Breast epithelium (tissue), 4 donors: ENCODE data around the gene OSER1. TPM values are rescaled to one million over a fixed set of nuclear protein-coding genes. Genes with fewer than 3 reads are reported as not detected.
A peak's percentile ranks its signal among the peaks of the same experiment; 100 is the strongest.

Experiments used
- DNase-seq, 2 donors: peaks; one replicate each; pipeline ENCODE4 v3.0.0-alpha.2; 2019; ENCODE audit warnings: low spot score in 2 of 2
- H3K27ac ChIP-seq, 2 donors: fragments of 200-600 bp; sonication (generic) in 1 of 2; one replicate each; pipeline ENCODE4 v1.5.1; 2016 to 2019; ENCODE audit warnings: mild to moderate bottlenecking in 1 of 2
- H3K27me3 ChIP-seq, 2 donors: fragments of 200-600 bp; sonication (generic) in 1 of 2; one replicate each; pipeline versions ENCODE4 v1.5.1 to v1.6.0; 2017 to 2019; ENCODE audit warnings: control low read depth in 1 of 2, mild to moderate bottlenecking in 1 of 2
- H3K36me3 ChIP-seq: fragments of 200-600 bp; one replicate; pipeline ENCODE4 v1.5.1; 2019
- H3K4me1 ChIP-seq, 2 donors: fragments of 200-600 bp; sonication (generic); one replicate each; pipeline ENCODE4 v1.5.1; 2016 to 2019; ENCODE audit warnings: control low read depth in 1 of 2
- H3K4me3 ChIP-seq, 3 donors: fragments of 200-600 bp; sonication (generic); 1 replicate in 2 of 3; 2 replicates in 1 of 3; pipeline ENCODE4 v1.5.1; 2016 to 2019; ENCODE audit warnings: mild to moderate bottlenecking in 3 of 3, moderate library complexity in 2 of 3
- H3K9me3 ChIP-seq, 2 donors: fragments of 200-600 bp; sonication (generic) in 1 of 2; one replicate each; pipeline ENCODE4 v1.5.1; 2016 to 2019; ENCODE audit warnings: control low read depth in 1 of 2
- CTCF ChIP-seq, 3 donors: fragments of 450-650 bp; IDR thresholded peaks; one replicate each; pipeline ENCODE4 v1.5.1; 2016 to 2017; ENCODE audit warnings: antibody characterized with exemption in 3 of 3, mild to moderate bottlenecking in 3 of 3, moderate library complexity in 3 of 3
- POLR2A ChIP-seq: fragments of 450-650 bp; IDR thresholded peaks from one replicate; pipeline ENCODE4 v1.6.1; 2016; ENCODE audit warnings: antibody characterized with exemption, mild to moderate bottlenecking, moderate library complexity
- POLR2AphosphoS5 ChIP-seq, 3 donors: sonication (generic); formaldehyde crosslinking; IDR thresholded peaks; one replicate each; pipeline ENCODE4 v1.6.1; 2017; ENCODE audit warnings: antibody characterized with exemption in 3 of 3
- intact Hi-C: fragments of 100-400 bp; cut with DNase I; formaldehyde crosslinking; loops from one replicate; pipeline ENCODE4 v1.15.1; 2023; ENCODE audit warnings: low total_unique reads
- total RNA-seq, 3 donors: library from RNA; depleted of rRNA; stranded (reverse); fragments of >200 nt; gene quantifications; one replicate each; pipeline ENCODE4 v1.1.0, GENCODE V29; 2016

Gene OSER1
- total RNA-seq, 3 donors from 2014 or later: 59.6 to 73.8 (median 67.2) TPM

DNA sequence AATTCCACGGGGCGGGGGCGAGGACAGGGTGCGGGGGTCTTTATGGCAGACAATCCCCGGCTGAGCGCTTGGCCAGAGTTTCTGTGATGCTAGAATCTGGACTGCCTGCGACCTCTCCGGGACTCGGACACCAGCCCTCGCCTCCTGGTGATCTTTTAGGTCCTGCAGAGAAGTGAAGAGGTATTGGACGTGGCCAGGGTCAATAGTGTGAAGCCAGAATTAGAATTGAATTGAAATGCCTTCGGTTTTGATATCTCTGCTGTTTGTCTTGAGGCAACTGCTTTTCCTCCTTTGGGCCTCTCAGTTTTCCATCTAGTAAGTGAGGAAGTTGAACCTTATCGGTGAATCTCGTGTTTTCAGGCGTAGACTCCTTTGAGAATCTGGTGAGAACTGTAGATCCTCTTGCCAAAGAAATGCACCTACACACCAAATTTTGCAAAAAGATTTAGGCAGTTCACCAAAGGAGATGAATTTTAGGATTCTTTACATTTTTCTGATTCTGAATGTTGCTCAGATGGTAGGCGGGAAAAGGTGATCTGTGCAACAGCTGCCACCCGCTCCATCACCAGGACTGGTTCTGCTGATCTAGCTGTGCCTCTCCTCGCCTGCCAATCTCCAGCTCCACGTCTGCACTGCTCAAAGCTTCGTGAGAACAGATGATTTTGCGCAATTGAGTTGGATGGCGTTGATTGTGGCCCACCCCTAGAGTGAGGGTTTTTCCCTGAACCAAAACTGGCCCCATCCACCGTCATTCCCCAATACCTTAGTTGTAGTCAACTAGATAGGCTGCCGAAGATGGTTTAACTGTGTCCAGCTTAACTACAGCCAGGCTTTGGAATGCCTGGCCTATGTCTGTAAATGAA, 837 bp upstream of the OSER1 start:
- H3K27me3 ChIP-seq: no peaks in the 10 kb centered on the region
- no peak for DNase-seq
- H3K4me1 ChIP-seq: peaks cover 5% of the 10 kb centered on the region in 2 donors
- H3K4me3 ChIP-seq: peak overlapping the region; percentile 84 to 98 (median 98)
- no peaks in the 10 kb centered on the region for H3K9me3 ChIP-seq
- TF ChIP-seq CTCF (IDR thresholded peaks at IDR 0.05) (no peak), POLR2AphosphoS5 (IDR thresholded peaks at IDR 0.05) (peak in 1 of 3 donors; percentile 31)
- peak overlapping the region; percentile 98 to 99 for H3K27ac ChIP-seq
- intact Hi-C loops: loop anchor here (5.0 kb wide), 1 partner anchor 676 kb away; the partner anchor contains the start of gene YWHAB
- H3K36me3 ChIP-seq: no peaks in the 10 kb centered on the region

GRCh38 chr20:44209686-44210405, 725 bp downstream of the OSER1 start:
- peak overlapping the region; percentile 98 to 99 for H3K27ac ChIP-seq
- TF ChIP-seq POLR2AphosphoS5 (IDR thresholded peaks at IDR 0.05) (no peak), CTCF (IDR thresholded peaks at IDR 0.05) (no peak), POLR2A (no peak)
- peaks cover 5 to 6% of the 10 kb centered on the region in 2 donors for H3K4me1 ChIP-seq
- DNase-seq: no peak
- H3K27me3 ChIP-seq: no peaks in the 10 kb centered on the region
- intact Hi-C loops: loop anchor here (5.0 kb wide), 1 partner anchor 677 kb away; the partner anchor contains the start of gene YWHAB
- H3K9me3 ChIP-seq: no peaks in the 10 kb centered on the region
- no peaks in the 10 kb centered on the region for H3K36me3 ChIP-seq
- peak overlapping the region; percentile 84 to 98 (median 98) for H3K4me3 ChIP-seq

- TF ChIP-seq POLR2A (no peak), CTCF (IDR thresholded peaks at IDR 0.05) (no peak), POLR2AphosphoS5 (IDR thresholded peaks at IDR 0.05) (no peak)
- peaks cover 5 to 11% of the 10 kb centered on the region in 2 donors for H3K4me1 ChIP-seq
- H3K4me3 ChIP-seq: peak overlapping the region; percentile 84 to 98 (median 98)
- no peaks in the 10 kb centered on the region for H3K36me3 ChIP-seq
- no peaks in the 10 kb centered on the region for H3K27me3 ChIP-seq
- no peak for DNase-seq
- H3K9me3 ChIP-seq: no peaks in the 10 kb centered on the region
- H3K27ac ChIP-seq: peak overlapping the region; percentile 98 to 99
- intact Hi-C loops: no loop called here
Measured at GRCh38 chr20:44208770-44209169, 1.8 kb downstream of the OSER1 start.

DNA sequence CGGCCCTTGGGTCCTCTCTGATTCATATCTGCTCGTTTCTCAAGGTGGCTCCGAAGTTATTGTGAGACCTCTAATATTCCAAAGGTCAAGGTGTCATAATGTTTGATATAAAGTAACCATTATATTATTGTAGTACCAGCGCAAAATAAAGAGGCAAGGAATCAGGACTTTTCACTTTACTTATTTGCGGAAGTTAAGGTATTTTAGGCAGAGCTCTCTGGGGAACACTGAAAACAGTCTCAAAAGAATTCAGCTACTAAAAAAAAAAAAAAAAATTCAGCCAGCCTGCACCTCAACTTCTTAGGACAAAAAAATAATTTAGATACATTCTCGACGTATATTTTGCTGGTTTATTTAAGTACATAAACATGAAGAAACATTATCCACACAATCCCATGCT, 2.4 kb downstream of the OSER1 start:
- Histone ChIP-seq H3K36me3 (no peaks in the 10 kb centered on the region), H3K27ac (peak overlapping the region in 1 of 2 donors; percentile 98), H3K27me3 (no peaks in the 10 kb centered on the region), H3K4me3 (peak overlapping the region; percentile 84 to 98 (median 98)), H3K4me1 (peaks cover 5 to 17% of the 10 kb centered on the region in 2 donors), H3K9me3 (no peaks in the 10 kb centered on the region)
- DNase-seq: no peak
- no peak for TF ChIP-seq POLR2A
- no peak for TF ChIP-seq POLR2AphosphoS5 (IDR thresholded peaks at IDR 0.05)
- intact Hi-C loops: no loop called here

DNA sequence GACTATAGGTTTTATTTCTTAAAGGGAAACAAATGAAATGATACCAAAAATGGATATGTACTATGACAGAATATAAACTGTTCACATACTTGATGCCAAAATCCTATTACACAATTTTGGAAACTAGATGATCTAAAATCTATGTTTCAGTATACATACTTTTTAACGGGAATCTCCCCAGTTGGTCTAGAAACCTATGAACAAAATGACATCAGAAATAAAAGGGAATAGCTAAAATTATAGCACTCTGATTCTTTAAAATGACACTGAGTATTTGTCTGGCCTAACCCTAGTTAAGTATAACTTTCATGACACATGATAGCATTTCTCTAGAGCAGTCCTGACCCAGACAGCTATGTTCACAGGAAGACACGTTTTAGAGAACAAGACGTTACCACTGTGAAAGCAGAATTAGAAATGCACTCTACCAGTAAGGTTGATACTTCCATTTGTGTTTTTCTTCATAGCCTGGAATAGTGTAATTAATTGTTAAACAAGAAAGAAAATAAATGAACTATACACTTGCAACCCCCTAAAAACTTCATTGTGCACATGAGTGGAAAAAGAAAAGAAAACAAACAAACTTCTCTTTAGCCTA, 3.3 kb downstream of the OSER1 start:
- H3K27ac ChIP-seq: peak overlapping the region in 1 of 2 donors; percentile 98
- H3K27me3 ChIP-seq: no peaks in the 10 kb centered on the region
- no peaks in the 10 kb centered on the region for H3K9me3 ChIP-seq
- no peaks in the 10 kb centered on the region for H3K36me3 ChIP-seq
- no peak for TF ChIP-seq CTCF (IDR thresholded peaks at IDR 0.05)
- no peak for TF ChIP-seq POLR2AphosphoS5 (IDR thresholded peaks at IDR 0.05)
- no peak for TF ChIP-seq POLR2A
- intact Hi-C loops: no loop called here
- H3K4me3 ChIP-seq: no peak overlapping the region
- DNase-seq: no peak
- H3K4me1 ChIP-seq: peaks cover 5 to 17% of the 10 kb centered on the region in 2 donors
